ENCODE data around the gene ASIC4. TPM values are rescaled to one million over a fixed set of nuclear protein-coding genes. Genes with fewer than 3 reads are reported as not detected.
A peak's percentile ranks its signal among the peaks of the same experiment; 100 is the strongest.

The ASIC4 gene
- total and polyA plus RNA-seq, 2 of the 13 experiments (the other 11 are each of a cell fraction or from before 2014, with no cell fraction given): 0.03 TPM; not detected in 1

- TF ChIP-seq FOXM1 (CRISPR knock-in tag; IDR thresholded peaks at IDR 0.05) (no peak), GATA4 (IDR thresholded peaks at IDR 0.05; ENCODE audit: borderline replicate concordance, low read depth) (no peak), MLLT10 (CRISPR knock-in tag; IDR thresholded peaks at IDR 0.05) (no peak), GABPB1 (CRISPR knock-in tag; IDR thresholded peaks at IDR 0.05) (peak; percentile 48; the same call in 1 of the 2 replicates), ZNF782 (CRISPR knock-in tag; IDR thresholded peaks at IDR 0.05; ENCODE audit: borderline replicate concordance) (0 out of 2 replicates have a peak, but pooled peaks have one; percentile 18), HOXA5 (CRISPR knock-in tag; IDR thresholded peaks at IDR 0.05) (peak; percentile 32; the same call in 1 of the 2 replicates), ZNF710 (CRISPR knock-in tag; IDR thresholded peaks at IDR 0.05; ENCODE audit: borderline replicate concordance) (0 out of 2 replicates have a peak, but pooled peaks have one; percentile 45), ZZZ3 (CRISPR knock-in tag; IDR thresholded peaks at IDR 0.05; ENCODE audit: borderline replicate concordance) (0 out of 2 replicates have a peak, but pooled peaks have one; percentile 22), KDM2A (CRISPR knock-in tag; IDR thresholded peaks at IDR 0.05; ENCODE audit: borderline replicate concordance, low read depth) (peak; percentile 67), AKAP8 (CRISPR knock-in tag; IDR thresholded peaks at IDR 0.05) (peak; percentile 76; the same call in 1 of the 2 replicates), ZBTB7A (CRISPR knock-in tag; IDR thresholded peaks at IDR 0.05) (peak; percentile 20; the same call in 1 of the 2 replicates), HINFP (CRISPR knock-in tag; IDR thresholded peaks at IDR 0.05; ENCODE audit: low read depth) (no peak), ZNF382 (CRISPR knock-in tag; IDR thresholded peaks at IDR 0.05; ENCODE audit: borderline replicate concordance) (no peak), HOXD1 (CRISPR knock-in tag; IDR thresholded peaks at IDR 0.05) (0 out of 2 replicates have a peak, but pooled peaks have one; percentile 34), GTF2F1 (IDR thresholded peaks at IDR 0.05; ENCODE audit: low read length) (no peak), ZNF737 (CRISPR knock-in tag; IDR thresholded peaks at IDR 0.05; ENCODE audit: borderline replicate concordance) (no peak), THAP11 (CRISPR knock-in tag; IDR thresholded peaks at IDR 0.05) (peak; percentile 33), ZNF556 (CRISPR knock-in tag; IDR thresholded peaks at IDR 0.05; ENCODE audit: borderline replicate concordance) (peak; percentile 18; the same call in 1 of the 2 replicates), ZNF605 (CRISPR knock-in tag; IDR thresholded peaks at IDR 0.05) (0 out of 2 replicates have a peak, but pooled peaks have one; percentile 23), ZSCAN29 (CRISPR knock-in tag; conservative IDR thresholded peaks at IDR 0.05) (0 out of 2 replicates have a peak, but pooled peaks have one; percentile 58), MTERF4 (CRISPR knock-in tag; IDR thresholded peaks at IDR 0.05) (no peak), TRIM22 (IDR thresholded peaks at IDR 0.05) (no peak), ZBTB34 (CRISPR knock-in tag; IDR thresholded peaks at IDR 0.05) (no peak)
These were observed 4.3 kb upstream of the ASIC4 start (continued) for GRCh38 chr2:219509780-219510511.

Measured in HepG2 (cell line).